Karpas-422 (cell line): ENCODE measurements around the gene RIPPLY3. TPM values are rescaled to one million over a fixed set of nuclear protein-coding genes. Genes with fewer than 3 reads are reported as not detected.
A peak's percentile ranks its signal among the peaks of the same experiment; 100 is the strongest.
"Not testable (repeated sequence)": the region's sequence is repeated elsewhere in the genome, so short reads cannot be mapped to it uniquely, and the experiment has no call there.

Source experiments
- DNase-seq: peaks from one replicate; pipeline ENCODE4 v3.0.0-alpha.2; 2015
- H2AFZ ChIP-seq: fragments of 200-600 bp; sonication (generic); 2 replicates; pipeline ENCODE4 v1.6.1; 2014; ENCODE audit warnings: antibody characterized with exemption, low read length, mixed read lengths
- H3K27ac ChIP-seq: fragments of 200-600 bp; sonication (generic); 2 replicates; pipeline ENCODE4 v1.5.1; 2014; ENCODE audit warnings: mild to moderate bottlenecking, low read length, moderate library complexity
- H3K27me3 ChIP-seq: fragments of 200-600 bp; sonication (generic); 2 replicates; pipeline ENCODE4 v1.6.1; 2014; ENCODE audit warnings: low read length, mixed read lengths
- H3K36me3 ChIP-seq: fragments of 200-600 bp; sonication (generic); 2 replicates; pipeline ENCODE4 v1.6.1; 2014; ENCODE audit warnings: low read length, mixed read lengths; ENCODE audit not compliant: insufficient read depth
- H3K4me1 ChIP-seq: fragments of 200-600 bp; sonication (generic); 2 replicates; pipeline ENCODE4 v1.6.1; 2014; ENCODE audit warnings: mild to moderate bottlenecking, low read length, mixed read lengths
- H3K4me2 ChIP-seq: fragments of 200-600 bp; sonication (generic); 2 replicates; pipeline ENCODE4 v1.6.1; 2014; ENCODE audit warnings: low read length, low read depth, mild to moderate bottlenecking; ENCODE audit not compliant: poor library complexity, severe bottlenecking
- H3K4me3 ChIP-seq: fragments of 200-600 bp; sonication (generic); 2 replicates; pipeline ENCODE4 v1.5.1; 2014; ENCODE audit warnings: mild to moderate bottlenecking, antibody characterized with exemption, low read length, mixed read lengths
- H3K79me2 ChIP-seq: fragments of 200-600 bp; sonication (generic); 2 replicates; pipeline ENCODE4 v1.6.1; 2014; ENCODE audit warnings: mild to moderate bottlenecking, low read length, mixed read lengths
- H3K9ac ChIP-seq: fragments of 200-600 bp; sonication (generic); 2 replicates; pipeline ENCODE4 v1.6.0; 2014; ENCODE audit warnings: low read length
- H3K9me2 ChIP-seq: fragments of 200-600 bp; sonication (generic), shearing (Covaris generic); replicated peaks from 2 replicates; pipeline ENCODE4 v1.6.0; 2014; ENCODE audit warnings: mild to moderate bottlenecking, low read length, moderate library complexity; ENCODE audit not compliant: insufficient read depth
- H3K9me3 ChIP-seq: fragments of 300-700, 200-600 bp; sonication (generic); 2 replicates; pipeline ENCODE4 v1.6.1; 2014; ENCODE audit warnings: low read length, mixed read lengths
- H4K20me1 ChIP-seq: fragments of 200-600 bp; sonication (generic); 2 replicates; pipeline ENCODE4 v1.6.1; 2014; ENCODE audit warnings: mild to moderate bottlenecking, antibody characterized with exemption, low read length, low read depth; ENCODE audit not compliant: insufficient read depth
- total RNA-seq: library from RNA; depleted of rRNA; stranded (reverse); fragments of >200 nt; shearing (Covaris generic); gene quantifications from 2 replicates; pipeline ENCODE4 v1.2.3, GENCODE V29; 2014; ENCODE audit warnings: low replicate concordance

The RIPPLY3 gene
- total RNA-seq, 1 experiment from 2014 or later: not detected

DNA sequence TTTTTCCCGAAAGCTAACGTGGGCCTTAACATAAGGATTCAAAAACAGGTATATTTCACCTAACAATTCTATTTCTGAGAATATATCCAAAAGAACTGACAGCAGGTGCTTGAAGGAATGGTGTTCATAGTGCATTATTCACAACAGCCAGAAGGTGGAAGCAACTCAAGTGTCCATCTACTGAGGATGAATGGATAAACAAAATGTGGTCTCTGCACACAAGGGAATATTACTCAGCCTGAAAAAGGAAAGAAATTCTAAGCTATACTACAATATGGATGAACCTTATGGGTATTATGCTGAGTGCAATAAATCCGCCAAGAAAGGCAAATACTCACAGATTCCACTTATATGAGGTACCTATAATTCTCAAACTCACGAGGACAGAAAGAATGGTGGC lies 6.1 kb upstream of the RIPPLY3 start:
- Histone ChIP-seq H4K20me1 (no peaks in the 10 kb centered on the region), H3K9me2 (no peaks in the 10 kb centered on the region), H3K9me3 (no peaks in the 10 kb centered on the region), H3K36me3 (no peaks in the 10 kb centered on the region), H3K27me3 (no peaks in the 10 kb centered on the region), H3K4me2 (no peak overlapping the region), H2AFZ (no peak overlapping the region), H3K79me2 (no peaks in the 10 kb centered on the region), H3K27ac (no peak overlapping the region), H3K4me3 (no peak overlapping the region), H3K9ac (no peak overlapping the region), H3K4me1 (peaks cover 4% of the 10 kb centered on the region; the same call in 1 of the 2 replicates)
- DNase-seq: no peak

GRCh38 chr21:37001441-37001840 lies 5.1 kb upstream of the RIPPLY3 start:
- no peaks in the 10 kb centered on the region for H3K9me3 ChIP-seq
- no peaks in the 10 kb centered on the region for H3K27me3 ChIP-seq
- H3K36me3 ChIP-seq: no peaks in the 10 kb centered on the region
- H3K4me1 ChIP-seq: peaks cover 4% of the 10 kb centered on the region; the same call in 1 of the 2 replicates
- H3K4me3 ChIP-seq: no peak overlapping the region
- no peaks in the 10 kb centered on the region for H3K9me2 ChIP-seq
- no peak for DNase-seq
- no peak overlapping the region for H3K27ac ChIP-seq
- no peak overlapping the region for H3K9ac ChIP-seq
- H3K79me2 ChIP-seq: no peaks in the 10 kb centered on the region
- peak overlapping the region; percentile 45; the same call in 1 of the 2 replicates for H2AFZ ChIP-seq
- H4K20me1 ChIP-seq: no peaks in the 10 kb centered on the region
- no peak overlapping the region for H3K4me2 ChIP-seq

DNA sequence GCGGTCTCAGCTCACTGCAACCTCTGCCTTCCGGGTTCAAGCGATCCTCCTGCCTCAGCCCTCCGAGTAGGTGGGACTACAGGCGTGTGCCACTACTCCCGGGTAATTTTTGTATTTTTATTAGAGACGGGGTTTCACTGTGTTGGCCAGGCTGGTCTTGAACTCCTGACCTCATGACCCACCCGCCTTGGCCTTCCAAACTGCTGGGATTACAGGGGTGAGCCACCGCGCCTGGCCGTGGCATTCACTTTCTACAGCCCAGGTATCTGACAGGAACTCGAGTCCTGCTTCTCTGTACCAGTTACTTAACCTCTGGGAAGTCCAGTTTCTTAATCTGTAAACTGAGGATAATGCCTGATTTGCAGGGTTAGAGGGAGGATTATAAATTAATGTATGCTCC lies 3.7 kb upstream of the RIPPLY3 start:
- not testable (repeated sequence) for H3K4me3 ChIP-seq, H3K36me3 ChIP-seq, H3K9me2 ChIP-seq, H3K4me1 ChIP-seq, H3K27ac ChIP-seq, H3K79me2 ChIP-seq, H3K9ac ChIP-seq, DNase-seq, H3K9me3 ChIP-seq, H2AFZ ChIP-seq, H3K27me3 ChIP-seq, H4K20me1 ChIP-seq, H3K4me2 ChIP-seq

GRCh38 chr21:37003917-37004316 lies 2.6 kb upstream of the RIPPLY3 start:
- H3K9ac ChIP-seq, H3K4me1 ChIP-seq, H3K27me3 ChIP-seq, H3K4me3 ChIP-seq, H3K36me3 ChIP-seq, H2AFZ ChIP-seq, H3K27ac ChIP-seq, H3K79me2 ChIP-seq, DNase-seq, H3K9me3 ChIP-seq, H3K4me2 ChIP-seq, H4K20me1 ChIP-seq, H3K9me2 ChIP-seq: not testable (repeated sequence)

- no peak for DNase-seq
- Histone ChIP-seq H3K9me3 (no peaks in the 10 kb centered on the region), H3K4me1 (peaks cover 12% of the 10 kb centered on the region), H3K27me3 (no peaks in the 10 kb centered on the region), H4K20me1 (no peaks in the 10 kb centered on the region), H3K4me2 (no peak overlapping the region), H2AFZ (no peak overlapping the region), H3K36me3 (no peaks in the 10 kb centered on the region), H3K27ac (no peak overlapping the region), H3K9ac (no peak overlapping the region), H3K9me2 (no peaks in the 10 kb centered on the region), H3K4me3 (no peak overlapping the region), H3K79me2 (no peaks in the 10 kb centered on the region)
Measured at GRCh38 chr21:37005548-37006485, 685 bp upstream of the RIPPLY3 start.

GRCh38 chr21:37008724-37009123 lies 2.2 kb downstream of the RIPPLY3 start:
- H3K4me2 ChIP-seq: no peak overlapping the region
- no peaks in the 10 kb centered on the region for H3K36me3 ChIP-seq
- no peak overlapping the region for H3K27ac ChIP-seq
- DNase-seq: no peak
- H3K9ac ChIP-seq: no peak overlapping the region
- no peaks in the 10 kb centered on the region for H3K9me2 ChIP-seq
- no peaks in the 10 kb centered on the region for H4K20me1 ChIP-seq
- H3K4me3 ChIP-seq: no peak overlapping the region
- no peaks in the 10 kb centered on the region for H3K9me3 ChIP-seq
- peaks cover 9% of the 10 kb centered on the region for H3K4me1 ChIP-seq
- H3K27me3 ChIP-seq: no peaks in the 10 kb centered on the region
- no peaks in the 10 kb centered on the region for H3K79me2 ChIP-seq
- H2AFZ ChIP-seq: no peak overlapping the region

GRCh38 chr21:37009740-37010341 lies 3.3 kb downstream of the RIPPLY3 start:
- Histone ChIP-seq H3K9me3 (no peaks in the 10 kb centered on the region), H3K27me3 (no peaks in the 10 kb centered on the region), H3K36me3 (no peaks in the 10 kb centered on the region), H3K79me2 (no peaks in the 10 kb centered on the region), H3K9ac (peak overlapping the region; percentile 71), H4K20me1 (no peaks in the 10 kb centered on the region), H3K4me3 (peak overlapping the region; percentile 73), H3K9me2 (no peaks in the 10 kb centered on the region), H3K4me1 (peaks cover 9% of the 10 kb centered on the region), H3K4me2 (peak overlapping the region; percentile 89), H2AFZ (peak overlapping the region; percentile 98), H3K27ac (no peak overlapping the region)
- peak; percentile 92 for DNase-seq

DNA sequence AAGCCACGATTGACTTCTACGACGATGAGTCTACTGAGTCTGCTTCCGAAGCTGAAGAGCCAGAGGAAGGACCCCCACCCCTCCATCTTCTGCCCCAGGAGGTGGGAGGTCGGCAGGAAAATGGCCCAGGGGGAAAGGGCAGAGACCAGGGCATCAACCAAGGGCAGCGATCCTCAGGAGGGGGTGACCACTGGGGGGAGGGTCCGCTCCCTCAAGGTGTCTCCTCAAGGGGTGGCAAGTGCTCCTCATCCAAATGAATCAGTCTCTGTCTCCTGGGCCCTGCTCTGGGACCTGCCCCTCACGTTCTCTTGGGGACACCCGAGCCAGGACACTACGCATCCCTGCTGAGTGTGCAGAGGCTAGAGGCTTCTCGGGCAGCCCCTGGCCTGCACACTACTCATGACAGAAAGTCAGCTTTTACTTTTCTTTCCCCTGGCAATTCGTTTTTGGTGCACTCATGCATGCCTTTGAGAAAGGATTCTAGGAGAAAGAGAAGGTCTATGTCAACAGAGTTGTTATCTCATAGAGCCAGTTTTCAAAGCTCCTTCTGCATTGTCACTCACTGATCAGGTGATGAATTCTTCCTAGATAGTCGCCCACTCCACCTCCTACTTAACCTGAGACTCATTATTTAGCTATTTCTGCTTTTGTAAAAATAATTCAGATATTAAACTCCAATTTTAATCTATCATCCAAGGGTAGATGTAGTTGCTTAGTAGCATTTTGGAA lies 11.6 kb downstream of the RIPPLY3 start:
- H3K27me3 ChIP-seq: no peaks in the 10 kb centered on the region
- H3K4me1 ChIP-seq: no peaks in the 10 kb centered on the region
- DNase-seq: no peak
- H3K9me2 ChIP-seq: no peaks in the 10 kb centered on the region
- no peak overlapping the region for H2AFZ ChIP-seq
- no peak overlapping the region for H3K4me3 ChIP-seq
- no peaks in the 10 kb centered on the region for H3K36me3 ChIP-seq
- H3K9me3 ChIP-seq: no peaks in the 10 kb centered on the region
- H3K4me2 ChIP-seq: no peak overlapping the region
- no peak overlapping the region for H3K27ac ChIP-seq
- no peaks in the 10 kb centered on the region for H3K79me2 ChIP-seq
- H4K20me1 ChIP-seq: no peaks in the 10 kb centered on the region
- H3K9ac ChIP-seq: no peak overlapping the region
